A673 (cell line): Measurements from ENCODE around the gene RIPK3. TPM values are rescaled to one million over a fixed set of nuclear protein-coding genes. Genes with fewer than 3 reads are reported as not detected.
"Not testable (repeated sequence)": the region's sequence is repeated elsewhere in the genome, so short reads cannot be mapped to it uniquely, and the experiment has no call there.

Experiments used
- Bru-seq: library from RNA; stranded (reverse); fragments of 400-500 nt; gene quantifications from one replicate; lab custom pipeline; 2021; lab: Mats Ljungman, UMichigan
- BruChase-seq, 2 experiments: library from RNA; stranded (reverse); fragments of 400-500 nt; gene quantifications; one replicate each; lab custom pipeline; 2021; lab: Mats Ljungman, UMichigan
- BruUV-seq: library from RNA; stranded (reverse); fragments of 400-500 nt; replicated peaks from 2 replicates; lab custom pipeline; 2021; lab: Mats Ljungman, UMichigan
- CTCF ChIA-PET: fragments of 300-600 bp; sonication (Branson Sonifier 250); formaldehyde crosslinking; loops from one replicate; lab custom pipeline; 2022; ENCODE audit warnings: antibody characterized with exemption; lab: Charles Lee
- POLR2A ChIA-PET: fragments of 300-600 bp; sonication (Branson Sonifier 250); formaldehyde crosslinking; loops from one replicate; lab custom pipeline; 2022; ENCODE audit warnings: antibody characterized with exemption; ENCODE audit not compliant: low non-redundant PET; lab: Charles Lee
- DNase-seq: peaks from one replicate; pipeline ENCODE4 v3.0.0-alpha.2; 2015; ENCODE audit warnings: low spot score
- H3K27ac ChIP-seq: fragments of 200-600 bp; sonication (generic); 2 replicates; pipeline ENCODE4 v1.5.1; 2016; ENCODE audit warnings: mixed run types, low read depth, mild to moderate bottlenecking, mixed read lengths, antibody characterized with exemption, low read length; ENCODE audit not compliant: poor library complexity, severe bottlenecking
- H3K27me3 ChIP-seq: fragments of 200-600 bp; sonication (generic); replicated peaks from 2 replicates; pipeline ENCODE4 v1.6.1; 2017; ENCODE audit warnings: mixed run types, low read depth, mild to moderate bottlenecking, mixed read lengths, antibody characterized with exemption, low read length; ENCODE audit not compliant: insufficient read depth, poor library complexity
- H3K36me3 ChIP-seq: fragments of 200-600 bp; sonication (generic); 2 replicates; pipeline ENCODE4 v1.6.1; 2016; ENCODE audit warnings: mixed run types, mild to moderate bottlenecking, mixed read lengths, antibody characterized with exemption, low read length; ENCODE audit not compliant: insufficient read depth, poor library complexity, severe bottlenecking
- H3K4me1 ChIP-seq: fragments of 200-600 bp; sonication (generic); 2 replicates; pipeline ENCODE4 v1.6.1; 2017; ENCODE audit warnings: mixed run types, mild to moderate bottlenecking, mixed read lengths, antibody characterized with exemption, low read length; ENCODE audit not compliant: insufficient read depth, poor library complexity, severe bottlenecking
- H3K4me3 ChIP-seq: fragments of 200-600 bp; sonication (generic); 2 replicates; pipeline ENCODE4 v1.5.1; 2016; ENCODE audit warnings: low read depth, mixed run types, mild to moderate bottlenecking, mixed read lengths, low read length; ENCODE audit not compliant: poor library complexity, severe bottlenecking
- H3K9me3 ChIP-seq: fragments of 200-600 bp; sonication (generic); 2 replicates; pipeline ENCODE4 v1.6.1; 2016; ENCODE audit warnings: mixed run types, low read depth, mild to moderate bottlenecking, mixed read lengths, antibody characterized with exemption, low read length; ENCODE audit not compliant: poor library complexity, severe bottlenecking
- EZH2 ChIP-seq: fragments of 200-600 bp; sonication (generic); IDR thresholded peaks from 2 replicates; pipeline ENCODE4 v1.6.1; 2017; ENCODE audit warnings: borderline replicate concordance, low read depth, mild to moderate bottlenecking, mixed read lengths, antibody characterized with exemption, low read length; ENCODE audit not compliant: poor library complexity, severe bottlenecking
- intact Hi-C: fragments of 100-400 bp; cut with micrococcal nuclease; formaldehyde crosslinking; loops from one replicate; pipeline ENCODE4 v1.10.0; 2022; ENCODE audit not compliant: unreplicated experiment
- long read RNA-seq: library from polyadenylated mRNA; stranded (forward); transcript quantifications from one replicate; pipeline ENCODE4 v2.0.0, GENCODE V29; 2022
- total RNA-seq: library from RNA; stranded (reverse); gene quantifications from 2 replicates; pipeline ENCODE4 v1.2.3, GENCODE V29; 2021
- TF ChIP-seq, protein P1 (sequence below): fragments of 300-800, 200-600 bp; sonication (generic); conservative IDR thresholded peaks from 2 replicates; pipeline ENCODE4 v1.5.1; 2017; ENCODE audit warnings: low read depth, mild to moderate bottlenecking, antibody characterized with exemption, low read length, moderate library complexity, mixed read lengths

RIPK3 gene
- total RNA-seq, result not detected in 2 replicates
- not detected for Bru-seq, nascent RNA
- BruChase-seq, experiment 1, labeled RNA remaining after a 2-hour chase, result not detected
- BruChase-seq, experiment 2, labeled RNA remaining after a 6-hour chase, result not detected
- long read RNA-seq, result 0 reads

DNA sequence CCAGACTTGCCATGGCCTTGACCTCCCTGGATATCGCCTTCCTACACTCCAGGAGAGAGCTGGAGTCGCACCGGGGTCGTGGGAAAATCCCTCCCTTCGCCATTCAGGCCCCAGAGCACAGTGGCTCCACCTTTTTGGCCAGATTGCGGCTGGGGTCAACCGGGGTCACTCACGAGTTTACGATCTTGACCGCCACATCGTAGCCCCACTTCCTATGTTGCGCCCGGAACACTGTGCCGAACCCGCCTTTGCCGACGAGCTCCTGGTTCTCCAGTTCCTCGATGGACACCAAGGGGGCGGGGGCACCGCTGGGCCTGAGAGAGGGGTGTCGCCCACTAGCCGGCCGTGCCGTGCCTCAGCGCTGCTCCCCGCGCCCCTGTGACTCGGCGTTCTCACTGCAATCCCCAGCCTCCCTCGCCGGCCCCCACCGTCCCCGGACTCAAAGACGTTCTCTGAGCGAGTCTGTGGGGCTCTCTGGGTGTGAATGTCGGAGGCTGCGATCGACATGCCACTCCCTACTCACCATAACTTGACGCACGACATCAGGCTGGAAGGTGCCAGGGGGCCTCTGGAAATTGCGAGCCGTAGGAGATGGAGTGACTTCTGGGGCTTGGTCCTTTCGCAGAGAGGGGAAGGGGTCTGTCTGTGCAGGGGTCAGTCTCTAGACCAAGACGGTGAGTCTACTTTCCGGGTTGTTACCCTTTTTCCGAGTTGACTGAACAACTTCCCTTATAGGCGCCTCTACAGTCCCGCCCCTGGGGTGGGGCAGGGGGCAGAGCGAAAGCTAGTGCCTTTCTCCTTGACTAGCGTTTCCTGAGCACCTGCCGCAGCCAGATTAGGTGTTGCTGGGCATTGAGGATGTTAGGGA is at the start of gene RIPK3:
RIPK3 (minus strand) TSS at position 708 of the 868 bp plus-strand sequence; CDS start at position 543, 165 bp downstream.
- intact Hi-C loops, result no loop called here
- TF ChIP-seq, protein P1, sequence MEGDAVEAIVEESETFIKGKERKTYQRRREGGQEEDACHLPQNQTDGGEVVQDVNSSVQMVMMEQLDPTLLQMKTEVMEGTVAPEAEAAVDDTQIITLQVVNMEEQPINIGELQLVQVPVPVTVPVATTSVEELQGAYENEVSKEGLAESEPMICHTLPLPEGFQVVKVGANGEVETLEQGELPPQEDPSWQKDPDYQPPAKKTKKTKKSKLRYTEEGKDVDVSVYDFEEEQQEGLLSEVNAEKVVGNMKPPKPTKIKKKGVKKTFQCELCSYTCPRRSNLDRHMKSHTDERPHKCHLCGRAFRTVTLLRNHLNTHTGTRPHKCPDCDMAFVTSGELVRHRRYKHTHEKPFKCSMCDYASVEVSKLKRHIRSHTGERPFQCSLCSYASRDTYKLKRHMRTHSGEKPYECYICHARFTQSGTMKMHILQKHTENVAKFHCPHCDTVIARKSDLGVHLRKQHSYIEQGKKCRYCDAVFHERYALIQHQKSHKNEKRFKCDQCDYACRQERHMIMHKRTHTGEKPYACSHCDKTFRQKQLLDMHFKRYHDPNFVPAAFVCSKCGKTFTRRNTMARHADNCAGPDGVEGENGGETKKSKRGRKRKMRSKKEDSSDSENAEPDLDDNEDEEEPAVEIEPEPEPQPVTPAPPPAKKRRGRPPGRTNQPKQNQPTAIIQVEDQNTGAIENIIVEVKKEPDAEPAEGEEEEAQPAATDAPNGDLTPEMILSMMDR, result no peak
- TF ChIP-seq EZH2, result no peak
- Histone ChIP-seq H3K4me1 (peaks cover under 1% of the 10 kb centered on the region), H3K27ac (no peak within 1 kb of the TSS), H3K36me3 (no peaks in the 10 kb centered on the region), H3K27me3 (no peaks in the 10 kb centered on the region), H3K4me3 (no peak within 1 kb of the TSS), H3K9me3 (no peaks in the 10 kb centered on the region)
- ChIA-PET POLR2A (no interaction called here), CTCF (interaction anchor here (0.6 kb wide), 1 partner anchor 246 kb away, joined by 3 read pairs; no protein-coding TSS in a partner anchor)
- no peak for DNase-seq
- BruUV-seq, result no TSS peak

DNA sequence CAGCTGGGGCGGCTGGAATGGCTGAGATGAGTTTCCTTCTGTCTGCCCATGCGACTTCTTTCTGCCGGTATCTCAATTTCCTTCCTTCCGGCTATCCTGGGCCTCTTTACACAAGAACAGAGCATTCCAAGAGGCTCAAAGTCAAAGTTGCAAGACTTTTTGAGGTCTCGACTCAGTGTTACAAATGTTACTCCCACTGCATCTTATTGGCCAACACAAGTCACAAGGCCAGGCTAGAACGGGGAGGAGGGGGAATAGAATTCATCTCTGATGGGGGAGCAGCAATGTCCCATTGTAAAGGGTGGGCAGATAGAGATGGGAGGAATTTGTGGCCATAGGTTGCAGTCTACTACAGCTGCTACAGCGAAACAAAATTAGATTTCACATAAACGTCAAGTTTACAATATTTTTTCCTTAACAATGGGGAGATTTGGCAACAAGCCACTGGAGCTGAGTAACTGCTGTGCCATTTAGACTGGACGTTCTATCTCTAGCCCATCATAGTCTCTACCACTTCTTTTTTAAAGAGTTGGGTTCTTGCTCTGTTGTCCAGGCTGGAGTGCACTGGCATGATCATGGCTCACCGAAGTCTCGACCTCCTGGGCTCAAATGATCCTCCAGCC is 49.5 kb upstream of the RIPK3 start:
- intact Hi-C loops, result no loop called here
- no peak overlapping the region for H3K4me3 ChIP-seq
- TF ChIP-seq, protein P1, result no peak
- TF ChIP-seq EZH2, result no peak
- no peak overlapping the region for H3K27ac ChIP-seq
- no peaks in the 10 kb centered on the region for H3K4me1 ChIP-seq
- no peaks in the 10 kb centered on the region for H3K36me3 ChIP-seq
- H3K27me3 ChIP-seq, result no peaks in the 10 kb centered on the region
- H3K9me3 ChIP-seq, result no peaks in the 10 kb centered on the region
- no peak for DNase-seq
- BruUV-seq, result no TSS peak
- ChIA-PET CTCF (no interaction called here), POLR2A (interaction anchor here (0.6 kb wide), 1 partner anchor 1009 kb away, joined by 5 read pairs; no protein-coding TSS in a partner anchor)

GRCh38 chr14:24388474-24389179 is 48.8 kb upstream of the RIPK3 start:
- no peak overlapping the region for H3K27ac ChIP-seq
- H3K4me1 ChIP-seq, result no peaks in the 10 kb centered on the region
- H3K27me3 ChIP-seq, result no peaks in the 10 kb centered on the region
- H3K36me3 ChIP-seq, result no peaks in the 10 kb centered on the region
- TF ChIP-seq EZH2, result no peak
- TF ChIP-seq, protein P1, result no peak
- POLR2A ChIA-PET, result no interaction called here
- BruUV-seq, result no TSS peak
- no peak for DNase-seq
- intact Hi-C loops, result no loop called here
- no peak overlapping the region for H3K4me3 ChIP-seq
- no peaks in the 10 kb centered on the region for H3K9me3 ChIP-seq
- CTCF ChIA-PET, result interaction anchor here (1.0 kb wide), 1 partner anchor 80 kb away, joined by 4 read pairs; no protein-coding TSS in a partner anchor

GRCh38 chr14:24387579-24387978 is 47.8 kb upstream of the RIPK3 start:
- BruUV-seq, H3K4me3 ChIP-seq, intact Hi-C loops, H3K27ac ChIP-seq, DNase-seq, H3K27me3 ChIP-seq, H3K36me3 ChIP-seq, H3K4me1 ChIP-seq, H3K9me3 ChIP-seq: not testable (repeated sequence)
- POLR2A ChIA-PET, result interaction anchor here (0.6 kb wide), 1 partner anchor 50 kb away, joined by 3 read pairs; no protein-coding TSS in a partner anchor
- CTCF ChIA-PET, result interaction anchor here (1.0 kb wide), 1 partner anchor 79 kb away, joined by 4 read pairs; no protein-coding TSS in a partner anchor
